Mammary epithelial cell (primary cell): ENCODE measurements around the gene MICAL2.

Source experiments
- CTCF ChIP-seq, 2 donors: IDR thresholded peaks in 1 of 2; conservative IDR thresholded peaks in 1 of 2; 2 replicates each; pipeline ENCODE4 v1.5.1; 2011 to 2012; ENCODE audit warnings: inconsistent platforms in 2 of 2, low read length in 2 of 2, mild to moderate bottlenecking in 2 of 2, control low read depth in 1 of 2, low read depth in 1 of 2; ENCODE audit not compliant: insufficient read depth in 1 of 2; ENCODE audit errors: extremely low read depth in 1 of 2
- EZH2 ChIP-seq: IDR thresholded peaks from 2 replicates; pipeline ENCODE4 v1.6.1; 2012; ENCODE audit warnings: low read length, inconsistent platforms, borderline replicate concordance

GRCh38 chr11:12179019-12179418 lies 68.6 kb downstream of the MICAL2 start:
- TF ChIP-seq CTCF (conservative IDR thresholded peaks at IDR 0.05 in 1 of 2, IDR thresholded peaks at IDR 0.05 in 1 of 2; ENCODE audit: extremely low read depth in 1 of 2, insufficient read depth in 1 of 2, low read depth in 1 of 2, low read length in 2 of 2): no peak
- TF ChIP-seq EZH2: no peak
